ENCODE results near the gene PTTG1.
"Not testable (repeated sequence)": the region's sequence is repeated elsewhere in the genome, so short reads cannot be mapped to it uniquely, and the experiment has no call there.

PTTG1 gene

DNA sequence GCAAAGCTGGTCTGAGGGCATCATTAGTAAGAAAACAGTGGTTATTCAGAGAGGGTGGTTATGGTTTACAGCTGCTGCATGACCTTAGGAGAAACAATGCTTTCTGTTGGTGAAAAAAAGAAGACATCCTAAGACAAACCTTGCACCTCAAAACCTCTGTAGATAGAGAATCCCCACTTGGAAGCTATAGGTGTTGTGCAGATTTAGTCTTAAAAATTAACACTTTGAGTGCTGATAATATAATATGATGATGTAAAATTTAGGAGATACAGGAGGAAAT, 1.4 kb upstream of the PTTG1 start:
- no peak for DNase-seq

DNA sequence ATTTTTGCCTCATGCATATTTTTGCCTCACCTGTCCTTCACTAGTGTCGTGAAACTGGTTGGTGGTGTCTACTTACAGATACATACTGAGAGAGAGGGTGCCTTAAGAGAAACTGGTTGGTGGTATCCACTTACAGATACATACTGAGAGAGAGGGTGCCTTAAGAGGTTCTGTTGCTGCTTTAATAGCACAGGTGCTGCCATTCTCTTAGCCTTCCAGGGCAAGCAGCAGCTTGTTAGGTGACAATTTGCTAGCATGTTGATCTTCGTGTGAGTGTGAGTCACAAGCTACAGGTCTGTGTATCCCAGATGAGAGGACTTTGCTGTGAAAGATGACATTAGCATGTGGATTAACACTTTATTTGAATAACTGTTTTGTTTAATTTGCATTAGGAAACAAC, 1.4 kb downstream of the PTTG1 start:
- DNase-seq: no peak

DNA sequence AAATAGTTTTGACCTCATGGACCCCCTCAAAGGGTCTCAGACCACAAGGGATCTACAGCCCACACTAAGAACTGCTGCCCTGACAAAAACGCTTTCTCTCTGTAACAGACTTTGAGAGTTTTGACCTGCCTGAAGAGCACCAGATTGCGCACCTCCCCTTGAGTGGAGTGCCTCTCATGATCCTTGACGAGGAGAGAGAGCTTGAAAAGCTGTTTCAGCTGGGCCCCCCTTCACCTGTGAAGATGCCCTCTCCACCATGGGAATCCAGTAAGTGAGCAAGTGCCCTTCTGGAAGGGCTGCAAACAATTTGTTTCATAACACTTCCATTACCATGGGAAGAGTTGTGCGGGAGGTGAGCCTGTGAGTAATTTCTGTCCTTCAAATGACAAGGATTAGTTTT, 6.0 kb downstream of the PTTG1 start:
- no peak for DNase-seq

GRCh38 chr5:160432196-160432595, 10.5 kb downstream of the PTTG1 start:
- no peak for DNase-seq

GRCh38 chr5:160432787-160433186, 11.1 kb downstream of the PTTG1 start:
- DNase-seq: no peak

- peak in 39 of 58 donors; percentile 3 to 78 (median 29) for DNase-seq
These were observed 12.4 kb downstream of the PTTG1 start for GRCh38 chr5:160434022-160434531.

DNA sequence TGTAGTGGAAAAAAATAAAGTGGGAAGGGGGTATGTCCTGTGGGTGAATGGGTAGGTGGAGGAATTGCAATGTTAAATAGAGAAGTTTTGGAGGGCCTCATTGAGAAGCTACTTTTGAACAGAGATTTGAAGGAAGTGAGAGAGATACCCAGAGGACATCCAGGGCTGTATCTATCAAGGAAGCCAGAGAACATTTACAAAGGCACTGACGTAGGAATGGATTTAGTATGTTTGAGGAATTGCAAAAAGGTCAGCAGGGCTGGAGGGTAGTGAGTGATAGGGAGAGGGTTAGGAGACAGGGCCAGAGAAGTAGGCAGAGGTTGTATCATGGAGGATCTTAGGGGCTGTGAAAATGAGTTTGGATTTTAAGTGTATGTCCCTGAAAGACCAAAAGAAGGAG, 13.9 kb downstream of the PTTG1 start:
- no peak for DNase-seq

GRCh38 chr5:160436017-160436416, 14.4 kb downstream of the PTTG1 start:
- DNase-seq: no peak

GRCh38 chr5:160436661-160437060, 15.0 kb downstream of the PTTG1 start:
- not testable (repeated sequence) for DNase-seq

- DNase-seq: no peak
These were observed 15.6 kb downstream of the PTTG1 start for GRCh38 chr5:160437271-160437670.

GRCh38 chr5:160438316-160439204, 16.9 kb downstream of the PTTG1 start:
- DNase-seq: peak in 44 of 58 donors; percentile 3 to 75 (median 40)

DNA sequence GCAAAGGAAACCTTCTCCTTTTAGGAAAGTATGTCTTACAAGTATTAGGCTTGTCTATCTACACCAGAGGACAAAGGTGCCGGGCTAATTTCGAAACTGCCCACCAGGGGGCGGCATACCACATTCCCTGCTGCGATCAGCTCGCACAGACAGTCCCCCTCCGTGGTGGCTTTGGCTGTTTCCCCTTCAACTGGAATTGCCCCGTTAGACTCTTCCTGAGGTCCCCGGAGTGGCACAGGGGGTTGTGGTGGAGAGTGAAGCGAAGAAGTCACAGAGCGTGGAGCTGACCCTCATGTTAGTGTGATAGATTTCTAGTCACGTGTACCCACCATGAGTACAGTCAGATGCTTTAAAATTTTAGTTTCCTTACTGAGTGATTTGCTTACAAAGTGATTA, 17.5 kb downstream of the PTTG1 start:
- DNase-seq: peak in 57 of 58 donors; percentile 21 to 92 (median 69)

- no peak for DNase-seq
These were observed 19.7 kb downstream of the PTTG1 start for GRCh38 chr5:160441311-160441781.

GRCh38 chr5:160442824-160443431, 21.3 kb downstream of the PTTG1 start:
- no peak for DNase-seq

- DNase-seq: no peak
These were observed 22.8 kb downstream of the PTTG1 start for GRCh38 chr5:160444407-160444806.

- no peak for DNase-seq
These were observed 23.5 kb downstream of the PTTG1 start for GRCh38 chr5:160445132-160445531.

- no peak for DNase-seq
These were observed 24.1 kb downstream of the PTTG1 start for GRCh38 chr5:160445751-160446150.

DNA sequence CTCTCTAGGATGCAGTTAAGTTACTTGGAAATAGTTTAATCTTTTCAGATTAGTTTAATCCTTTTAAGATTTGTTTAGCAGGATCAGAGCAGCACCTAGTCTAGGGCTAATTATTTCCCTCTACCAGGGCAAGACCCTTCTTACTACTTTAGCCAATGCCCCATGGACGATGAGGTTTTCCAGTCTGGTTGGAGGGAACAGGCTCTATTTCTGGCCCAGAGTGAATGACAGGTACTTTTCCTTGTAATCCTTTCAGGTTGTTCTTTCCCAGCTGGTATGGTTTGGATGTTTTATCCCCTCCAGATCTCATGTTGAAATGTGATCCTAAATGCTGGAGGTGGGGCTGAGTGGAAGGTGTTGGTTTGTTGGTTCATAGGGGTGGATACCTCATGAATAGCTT, 27.2 kb downstream of the PTTG1 start:
- DNase-seq: no peak

GRCh38 chr5:160449458-160449857, 27.8 kb downstream of the PTTG1 start:
- no peak for DNase-seq

DNA sequence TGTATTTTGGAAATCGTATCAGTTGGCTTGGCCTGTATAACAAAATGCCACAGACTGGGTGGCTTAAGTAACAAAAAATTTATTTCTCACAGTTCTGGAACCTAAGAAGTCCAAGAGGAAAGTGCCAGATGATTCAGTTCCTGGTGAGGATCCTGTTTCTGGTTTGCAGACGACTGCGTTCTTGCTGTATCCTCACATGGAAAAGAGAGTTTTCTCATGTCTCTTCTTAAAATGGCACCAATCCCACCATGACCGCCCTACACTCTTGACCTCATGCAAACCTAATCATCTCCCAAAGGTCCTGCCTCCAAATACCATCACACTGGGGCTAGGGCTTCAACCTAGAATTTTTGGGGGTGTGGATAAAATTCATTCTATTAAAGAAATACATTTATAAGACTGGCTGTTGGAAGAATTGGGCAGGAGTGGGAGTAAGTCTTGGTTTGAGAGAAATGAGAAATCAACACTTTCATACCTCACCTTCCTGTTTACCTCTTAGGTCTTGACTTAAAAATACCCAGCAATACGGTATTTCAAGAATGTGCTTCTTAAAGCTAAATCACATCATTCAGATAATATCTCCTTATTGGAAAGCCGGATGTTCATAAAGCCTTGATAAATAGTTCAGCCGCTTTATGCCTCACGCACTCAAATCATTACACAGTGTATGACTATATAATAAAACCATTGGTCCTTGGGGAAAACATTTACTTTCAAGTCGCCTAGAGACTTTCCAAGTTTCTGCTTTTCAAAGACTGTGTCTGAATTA, 28.7 kb downstream of the PTTG1 start:
- DNase-seq: no peak

- DNase-seq: no peak
These were observed 29.6 kb downstream of the PTTG1 start for GRCh38 chr5:160451281-160451680.

DNA sequence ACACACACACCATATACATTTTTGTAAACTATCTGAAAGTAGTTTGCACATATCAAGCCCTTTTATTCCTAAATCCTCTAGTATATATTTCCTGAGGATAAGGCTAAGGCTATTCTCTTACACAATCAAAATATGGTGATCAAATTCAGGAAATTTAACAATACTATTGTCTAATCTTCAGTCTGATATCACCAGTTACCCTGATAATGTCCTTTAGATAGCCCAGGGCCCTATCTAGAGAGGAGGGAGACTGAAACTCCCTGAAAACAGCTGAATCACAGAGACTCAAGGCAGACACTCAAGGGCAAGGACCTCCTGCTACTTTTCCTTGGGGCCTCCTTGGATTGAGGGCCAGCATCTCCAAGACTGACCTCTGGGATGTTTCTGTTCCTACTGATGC, 30.4 kb downstream of the PTTG1 start:
- DNase-seq: no peak

Data from anterior cingulate cortex (tissue), 58 donors.